BLaER1 treated with 17β-estradiol and CSF1 and Interleukin-3, amounts not matched to agents 10 nM and 100 nM (cell line): Measurements from ENCODE around the gene TNIP1.

Source experiments
- H3K27ac ChIP-seq, 11 experiments: shearing (Covaris generic); formaldehyde crosslinking; 2 replicates each; pipeline ENCODE4 v1.8.1; 2022
- H3K27me3 ChIP-seq, 11 experiments: shearing (Covaris generic); formaldehyde crosslinking; 2 replicates each; pipeline ENCODE4 v1.8.1; 2022
- H3K36me3 ChIP-seq, 11 experiments: shearing (Covaris generic); formaldehyde crosslinking; 2 replicates each; pipeline ENCODE4 v1.8.1; 2022
- H3K4me1 ChIP-seq, 10 experiments: shearing (Covaris generic); formaldehyde crosslinking; 2 replicates each; pipeline ENCODE4 v1.8.1; 2022
- H3K4me2 ChIP-seq, 11 experiments: shearing (Covaris generic); formaldehyde crosslinking; 2 replicates each; pipeline ENCODE4 v1.8.1; 2022
- H3K4me3 ChIP-seq, 10 experiments: shearing (Covaris generic); formaldehyde crosslinking; 2 replicates each; pipeline ENCODE4 v1.8.1; 2022
- H3K9ac ChIP-seq, 11 experiments: shearing (Covaris generic); formaldehyde crosslinking; 2 replicates each; pipeline ENCODE4 v1.8.1; 2022
- H3K9me3 ChIP-seq, 11 experiments: shearing (Covaris generic); formaldehyde crosslinking; replicated peaks in 1 of 11; 2 replicates each; pipeline ENCODE4 v1.8.1; 2022
- H4K20me1 ChIP-seq, 11 experiments: shearing (Covaris generic); formaldehyde crosslinking; 2 replicates each; pipeline ENCODE4 v1.8.1; 2022
- Cebpa-rat ChIP-seq, 11 experiments: shearing (Covaris generic); IDR thresholded peaks; 2 replicates each; pipeline ENCODE4 v1.8.1; 2022

TNIP1 gene

DNA sequence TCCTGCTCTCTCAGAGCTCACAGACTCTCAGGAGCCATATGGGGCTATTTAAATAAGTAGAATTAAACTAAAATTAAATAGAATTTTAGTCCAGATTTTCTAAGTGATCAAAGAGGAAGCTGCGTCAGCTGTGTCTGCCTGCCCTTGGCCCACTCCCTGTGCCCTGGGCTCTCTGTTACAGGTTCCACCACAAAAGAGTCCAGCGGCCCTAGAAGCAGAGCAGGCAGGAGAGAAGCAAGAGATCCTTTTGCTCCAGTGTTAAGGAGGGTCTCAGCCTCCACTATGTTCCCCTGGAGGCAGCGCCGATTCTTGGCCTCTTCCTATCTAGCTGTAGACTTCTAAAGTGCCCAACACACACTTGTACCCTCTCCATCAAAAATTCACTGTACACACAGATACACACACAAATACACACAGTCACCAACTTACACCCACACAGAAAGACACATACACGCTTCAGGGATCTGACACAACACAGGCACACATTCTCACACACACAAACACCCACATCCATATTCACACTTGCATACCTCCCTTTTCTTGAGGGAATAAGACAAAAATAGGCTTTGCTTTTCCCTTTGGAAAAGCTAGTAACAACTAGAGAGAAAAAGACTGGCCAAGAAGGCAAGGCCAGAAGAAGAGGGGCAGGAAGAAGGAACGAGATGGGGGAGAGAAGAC is 5.5 kb upstream of the TNIP1 start:
- no peaks in the 10 kb centered on the region; a peak in 1 of 22 replicates for H4K20me1 ChIP-seq
- H3K36me3 ChIP-seq: no peaks in the 10 kb centered on the region
- peak overlapping the region in 5 of 10 experiments; percentile 11 to 89 (median 65); a peak in 9 of 20 replicates for H3K4me3 ChIP-seq
- H3K9ac ChIP-seq: peak overlapping the region in 9 of 11 experiments; percentile 9 to 81 (median 43); a peak in 13 of 22 replicates
- peak overlapping the region; percentile 3 to 75 (median 45); a peak in 18 of 22 replicates for H3K27ac ChIP-seq
- no peak for TF ChIP-seq Cebpa-rat (IDR thresholded peaks at IDR 0.05)
- H3K4me1 ChIP-seq: peaks cover 32 to 97% (median 75%) of the 10 kb centered on the region in 10 experiments
- no peaks in the 10 kb centered on the region for H3K9me3 ChIP-seq
- peak overlapping the region; percentile 43 to 97 (median 70); a peak in 21 of 22 replicates for H3K4me2 ChIP-seq
- no peaks in the 10 kb centered on the region for H3K27me3 ChIP-seq

DNA sequence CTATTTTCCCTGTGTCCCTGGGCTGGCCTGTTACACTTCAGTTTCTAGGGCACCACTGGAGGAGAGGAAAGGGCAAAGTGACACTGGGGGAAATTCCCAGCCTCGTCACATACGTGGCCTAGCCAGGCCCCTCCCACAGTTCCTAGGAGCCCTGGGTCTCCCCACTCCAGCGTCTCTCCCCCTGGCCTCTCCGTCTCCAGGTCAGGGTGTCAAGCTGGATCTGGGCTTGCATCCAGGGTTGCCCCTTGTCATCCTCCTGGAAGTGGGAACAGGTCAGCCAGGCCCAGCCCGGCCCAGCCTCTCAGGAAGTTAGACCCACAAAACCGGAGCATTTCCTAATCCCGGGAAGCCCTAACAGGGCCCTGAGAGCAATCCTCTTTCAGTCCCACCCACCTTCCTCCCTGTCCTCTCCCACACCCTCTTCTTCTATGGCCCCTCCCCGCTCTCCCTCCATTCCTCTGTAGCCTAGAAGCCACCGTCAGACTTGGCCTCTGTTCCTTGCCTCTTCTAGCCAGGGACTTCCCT is 4.7 kb upstream of the TNIP1 start:
- Histone ChIP-seq H3K27ac (peak overlapping the region in 9 of 11 experiments; percentile 23 to 75 (median 45); a peak in 17 of 22 replicates), H3K4me2 (peak overlapping the region in 10 of 11 experiments; percentile 7 to 97 (median 76); a peak in 19 of 22 replicates), H3K4me1 (peaks cover 32 to 89% (median 69%) of the 10 kb centered on the region in 10 experiments), H3K27me3 (no peaks in the 10 kb centered on the region), H3K4me3 (peak overlapping the region in 4 of 10 experiments; percentile 54 to 89 (median 66); a peak in 8 of 20 replicates), H4K20me1 (no peaks in the 10 kb centered on the region; a peak in 2 of 22 replicates), H3K9ac (peak overlapping the region in 5 of 11 experiments; percentile 13 to 81 (median 76); a peak in 9 of 22 replicates), H3K36me3 (no peaks in the 10 kb centered on the region), H3K9me3 (no peaks in the 10 kb centered on the region)
- TF ChIP-seq Cebpa-rat (IDR thresholded peaks at IDR 0.05): no peak

DNA sequence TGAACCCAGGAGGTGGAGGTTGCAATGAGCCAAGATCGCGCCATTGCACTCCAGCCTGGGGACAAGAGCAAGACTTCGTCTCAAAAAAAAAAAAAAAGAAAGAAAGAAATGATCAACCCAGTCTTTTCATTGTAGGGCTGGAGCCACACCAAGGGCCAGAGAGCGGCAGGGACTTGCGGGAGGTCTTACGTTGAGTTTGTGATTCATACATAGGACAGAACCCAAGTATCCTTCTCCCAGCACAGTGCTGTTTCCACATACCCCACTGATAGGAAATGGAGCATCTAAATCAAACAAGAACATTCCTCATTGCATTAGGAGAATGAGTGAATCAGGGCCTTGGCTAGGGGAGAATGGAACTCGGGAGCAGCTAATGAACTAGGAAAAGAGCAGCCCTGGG is 3.5 kb upstream of the TNIP1 start:
- Histone ChIP-seq H3K36me3 (peaks cover 0 to 4% (median 0%) of the 10 kb centered on the region in 11 experiments; a peak in 5 of 22 replicates), H3K4me3 (peak overlapping the region in 3 of 10 experiments; percentile 54 to 89 (median 65); a peak in 5 of 20 replicates), H4K20me1 (peaks cover 0 to 12% (median 8%) of the 10 kb centered on the region in 11 experiments; a peak in 12 of 22 replicates), H3K4me2 (peak overlapping the region in 4 of 11 experiments; percentile 91 to 97 (median 96); a peak in 9 of 22 replicates), H3K27me3 (no peaks in the 10 kb centered on the region), H3K9ac (peak overlapping the region in 2 of 11 experiments; percentile 77 to 81; a peak in 3 of 22 replicates), H3K27ac (peak overlapping the region in 2 of 11 experiments; percentile 44 to 75; a peak in 4 of 22 replicates), H3K4me1 (peaks cover 40 to 85% (median 68%) of the 10 kb centered on the region in 10 experiments), H3K9me3 (no peaks in the 10 kb centered on the region)
- no peak for TF ChIP-seq Cebpa-rat (IDR thresholded peaks at IDR 0.05)

DNA sequence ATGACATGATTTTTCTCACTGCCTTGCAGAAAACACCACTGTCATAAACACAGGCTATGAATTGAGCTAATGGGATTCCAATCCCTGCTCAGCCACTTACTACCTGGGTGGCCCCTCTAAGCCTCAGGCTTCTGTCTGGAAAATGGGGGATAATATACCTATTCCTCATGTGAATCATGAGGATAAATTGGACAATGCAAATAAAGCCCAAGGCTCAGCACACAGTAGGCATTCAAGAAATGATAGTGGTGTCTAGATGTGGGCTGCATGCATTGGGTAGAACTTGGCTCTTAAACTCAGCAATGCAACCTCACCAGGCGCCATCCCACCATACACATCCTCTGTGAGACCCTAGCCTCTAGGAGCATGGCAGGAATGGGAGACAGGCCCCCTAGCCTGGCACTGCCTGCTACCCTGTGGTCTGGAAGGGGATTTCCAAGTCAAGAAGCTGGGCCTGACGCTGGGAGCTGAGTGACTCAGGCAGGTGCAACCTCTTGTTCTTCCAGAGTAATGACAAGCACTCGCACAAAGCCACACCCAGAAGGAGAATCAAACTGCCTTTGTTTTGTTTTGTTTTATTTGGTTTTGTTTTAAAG is 2.3 kb upstream of the TNIP1 start:
- Histone ChIP-seq H3K9ac (peak overlapping the region in 2 of 11 experiments; percentile 96 to 99; a peak in 3 of 22 replicates), H3K4me1 (peaks cover 50 to 85% (median 71%) of the 10 kb centered on the region in 10 experiments), H4K20me1 (peaks cover 10 to 24% (median 20%) of the 10 kb centered on the region in 11 experiments; a peak in 18 of 22 replicates), H3K4me2 (peak overlapping the region; percentile 87 to 97 (median 95); a peak in 21 of 22 replicates), H3K36me3 (peaks cover 7 to 16% (median 11%) of the 10 kb centered on the region in 11 experiments; a peak in 20 of 22 replicates), H3K27ac (peak overlapping the region in 7 of 11 experiments; percentile 28 to 99 (median 98); a peak in 11 of 22 replicates), H3K9me3 (no peaks in the 10 kb centered on the region), H3K27me3 (no peaks in the 10 kb centered on the region), H3K4me3 (peak overlapping the region in 3 of 10 experiments; percentile 89 to 94 (median 90); a peak in 5 of 20 replicates)
- TF ChIP-seq Cebpa-rat (IDR thresholded peaks at IDR 0.05): no peak

DNA sequence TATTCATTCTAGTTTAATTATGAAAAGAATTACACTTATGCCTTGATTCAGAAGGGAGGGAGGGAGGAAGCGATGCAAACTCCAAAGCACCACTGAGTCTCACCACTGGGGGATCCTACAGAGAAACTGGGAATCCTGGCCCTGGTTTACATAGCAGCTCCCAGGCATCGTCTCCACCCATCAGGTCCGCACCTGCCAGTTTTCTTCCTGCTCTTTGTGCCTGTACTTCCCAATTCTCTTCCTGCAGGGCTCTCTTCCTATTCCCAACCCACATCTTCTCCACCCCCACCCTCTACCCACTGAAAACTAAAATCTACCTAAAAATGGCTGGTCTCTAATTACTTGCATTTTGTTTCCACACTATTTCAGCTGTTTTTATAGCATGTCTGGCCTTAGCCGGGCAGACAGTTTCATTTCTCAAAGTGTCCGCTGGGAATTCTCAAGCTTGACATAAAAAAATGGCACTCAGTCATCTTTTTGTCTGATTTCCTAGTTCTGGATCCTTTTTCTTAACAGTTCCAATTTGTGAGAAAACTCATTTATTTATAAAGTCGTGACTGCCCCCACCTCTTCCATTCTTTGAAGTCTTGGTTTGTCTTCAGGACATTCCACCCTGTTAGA is 1.6 kb upstream of the TNIP1 start:
- Histone ChIP-seq H3K4me2 (peak overlapping the region; percentile 87 to 97 (median 95)), H4K20me1 (peaks cover 17 to 32% (median 28%) of the 10 kb centered on the region in 11 experiments; a peak in 19 of 22 replicates), H3K36me3 (peaks cover 11 to 24% (median 19%) of the 10 kb centered on the region in 11 experiments), H3K27me3 (no peaks in the 10 kb centered on the region), H3K9ac (peak overlapping the region in 9 of 11 experiments; percentile 95 to 99 (median 98); a peak in 16 of 22 replicates), H3K4me1 (peaks cover 54 to 85% (median 75%) of the 10 kb centered on the region in 10 experiments), H3K4me3 (peak overlapping the region; percentile 79 to 94 (median 90); a peak in 17 of 20 replicates), H3K9me3 (no peaks in the 10 kb centered on the region), H3K27ac (peak overlapping the region in 9 of 11 experiments; percentile 96 to 99 (median 98); a peak in 19 of 22 replicates)
- no peak for TF ChIP-seq Cebpa-rat (IDR thresholded peaks at IDR 0.05)

DNA sequence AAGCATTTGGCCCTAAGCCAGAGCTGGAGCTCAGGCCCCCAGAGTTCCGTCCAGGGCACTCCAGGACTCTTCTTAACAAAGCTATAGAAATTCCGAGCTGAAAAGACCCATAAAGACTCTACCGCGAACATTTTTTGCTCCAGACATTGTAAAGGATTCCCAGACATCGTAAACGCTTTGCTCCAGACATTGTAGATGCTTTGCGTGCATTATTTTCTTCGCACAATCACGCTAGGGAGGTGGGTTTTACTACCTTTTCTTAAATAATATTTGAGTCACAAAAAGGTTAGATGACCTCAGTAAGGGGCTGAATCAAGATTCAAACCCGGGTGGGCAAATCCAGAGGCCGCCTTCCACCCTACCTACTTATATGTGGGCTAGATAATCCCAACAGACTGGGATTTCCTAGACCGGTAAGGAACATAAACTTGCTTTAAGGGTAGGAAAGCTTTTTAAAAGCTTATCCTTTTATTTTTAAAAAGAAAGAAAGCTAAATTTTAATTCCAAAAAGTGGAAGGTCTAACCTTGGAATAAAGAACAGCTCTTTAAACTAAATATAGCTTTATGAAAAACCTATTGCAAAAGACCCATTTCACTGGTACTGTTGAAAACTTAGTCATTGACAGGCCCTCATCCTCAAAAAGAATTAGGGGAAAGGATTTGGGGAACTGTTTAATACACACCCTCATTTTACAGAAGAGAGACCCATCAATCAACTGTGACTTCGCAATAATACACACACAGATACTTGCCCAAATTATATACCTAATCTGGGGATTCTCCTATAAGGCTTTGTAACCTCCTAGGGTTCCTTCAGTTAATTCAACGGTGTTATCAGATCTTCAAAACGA is 822 bp upstream of the TNIP1 start:
- Histone ChIP-seq H4K20me1 (peaks cover 25 to 39% (median 34%) of the 10 kb centered on the region in 11 experiments; a peak in 20 of 22 replicates), H3K4me1 (peaks cover 54 to 85% (median 75%) of the 10 kb centered on the region in 10 experiments), H3K27ac (peak overlapping the region; percentile 95 to 99 (median 98)), H3K27me3 (no peaks in the 10 kb centered on the region), H3K4me3 (peak overlapping the region; percentile 79 to 94 (median 90)), H3K4me2 (peak overlapping the region; percentile 87 to 97 (median 95)), H3K36me3 (peaks cover 14 to 31% (median 26%) of the 10 kb centered on the region in 11 experiments), H3K9me3 (no peaks in the 10 kb centered on the region), H3K9ac (peak overlapping the region; percentile 95 to 99 (median 98))
- no peak for TF ChIP-seq Cebpa-rat (IDR thresholded peaks at IDR 0.05)

DNA sequence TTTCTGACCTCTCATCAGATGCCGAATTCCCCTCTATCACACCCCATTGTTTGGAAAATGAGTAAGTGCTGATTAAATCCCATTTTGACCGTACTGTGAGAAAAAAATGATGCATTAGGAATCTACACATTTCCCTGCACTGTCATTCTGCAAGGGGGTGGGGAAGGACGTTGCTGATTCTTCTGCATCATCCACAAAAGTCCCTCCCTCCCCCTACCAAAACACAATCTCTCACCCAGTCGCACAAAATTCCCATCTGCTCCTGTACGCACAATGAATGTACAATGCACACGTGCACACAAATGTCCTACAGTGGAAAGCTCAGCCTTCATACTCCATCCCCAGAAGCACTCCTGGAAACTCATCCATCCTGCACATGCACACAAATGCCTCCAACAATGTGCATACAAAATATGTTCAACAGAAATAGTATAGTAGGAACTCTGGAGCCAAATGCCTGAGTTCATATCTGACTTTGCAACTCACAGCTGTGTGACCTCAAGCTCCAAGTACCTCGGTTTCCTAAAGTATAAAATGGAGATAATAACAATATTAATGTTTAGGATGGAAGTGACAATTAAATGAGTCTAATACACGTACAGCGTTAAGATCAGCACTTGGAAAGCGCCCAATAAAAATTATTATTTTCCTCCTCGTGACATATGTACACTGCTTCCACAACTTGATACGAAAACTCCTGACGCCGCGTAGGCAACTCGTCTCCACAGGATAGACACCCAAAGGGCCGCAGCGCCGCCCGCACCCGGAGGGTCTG is 809 bp downstream of the TNIP1 start:
- Histone ChIP-seq H3K4me3 (peak overlapping the region; percentile 79 to 94 (median 90)), H3K36me3 (peaks cover 24 to 47% (median 43%) of the 10 kb centered on the region in 11 experiments), H3K4me1 (peaks cover 56 to 83% (median 70%) of the 10 kb centered on the region in 10 experiments), H3K9ac (peak overlapping the region; percentile 95 to 99 (median 98)), H3K9me3 (0 out of 22 replicates have a peak, but pooled peaks cover 0 to under 1% (median 0%) of the 10 kb centered on the region in 11 experiments), H4K20me1 (peaks cover 41 to 55% (median 50%) of the 10 kb centered on the region in 11 experiments; a peak in 21 of 22 replicates), H3K4me2 (peak overlapping the region; percentile 87 to 97 (median 95)), H3K27me3 (no peaks in the 10 kb centered on the region), H3K27ac (peak overlapping the region; percentile 95 to 99 (median 98))
- TF ChIP-seq Cebpa-rat (IDR thresholded peaks at IDR 0.05): no peak
